Lower leg skin (tissue), 4 donors: ENCODE results near the gene CDRT4. TPM values are rescaled to one million over a fixed set of nuclear protein-coding genes. Genes with fewer than 3 reads are reported as not detected.
A peak's percentile ranks its signal among the peaks of the same experiment; 100 is the strongest.

Experiments
- DNase-seq, 2 donors: peaks; one replicate each; pipeline ENCODE4 v3.0.0-alpha.2; 2019; ENCODE audit warnings: low spot score in 2 of 2
- H3K4me3 ChIP-seq: fragments of 200-600 bp; sonication (generic); 2 replicates; pipeline ENCODE4 v1.5.1; 2017; ENCODE audit warnings: mild to moderate bottlenecking, low read depth; ENCODE audit not compliant: poor library complexity, severe bottlenecking
- POLR2A ChIP-seq, 2 donors: fragments of 450-650 bp; IDR thresholded peaks; one replicate each; pipeline ENCODE4 v1.6.1; 2016 to 2017; ENCODE audit warnings: antibody characterized with exemption in 2 of 2, mild to moderate bottlenecking in 1 of 2, moderate library complexity in 1 of 2
- WGBS, 2 donors: methylation state at CpG; one replicate each; pipeline ENCODE4 v1.1.5; 2018; 5-methylcytosine and 5-hydroxymethylcytosine counted together
- intact Hi-C: fragments of 100-400 bp; cut with DNase I; formaldehyde crosslinking; loops from one replicate; pipeline ENCODE4 v1.15.0; 2023; ENCODE audit warnings: low total_unique reads
- total RNA-seq, 4 donors: library from RNA; depleted of rRNA; stranded (reverse); fragments of >200 nt; gene quantifications; one replicate each; pipeline ENCODE4 v1.1.0, GENCODE V29; 2016
- TF ChIP-seq, protein P1 (sequence below), 3 donors: fragments of 450-650 bp; IDR thresholded peaks; one replicate each; pipeline ENCODE4 v1.5.1; 2016; ENCODE audit warnings: antibody characterized with exemption in 3 of 3, mild to moderate bottlenecking in 3 of 3, moderate library complexity in 2 of 3

The CDRT4 gene
- total RNA-seq, 4 donors from 2014 or later, result 0.52 to 4.0 (median 3.8) TPM; not detected in 1

DNA sequence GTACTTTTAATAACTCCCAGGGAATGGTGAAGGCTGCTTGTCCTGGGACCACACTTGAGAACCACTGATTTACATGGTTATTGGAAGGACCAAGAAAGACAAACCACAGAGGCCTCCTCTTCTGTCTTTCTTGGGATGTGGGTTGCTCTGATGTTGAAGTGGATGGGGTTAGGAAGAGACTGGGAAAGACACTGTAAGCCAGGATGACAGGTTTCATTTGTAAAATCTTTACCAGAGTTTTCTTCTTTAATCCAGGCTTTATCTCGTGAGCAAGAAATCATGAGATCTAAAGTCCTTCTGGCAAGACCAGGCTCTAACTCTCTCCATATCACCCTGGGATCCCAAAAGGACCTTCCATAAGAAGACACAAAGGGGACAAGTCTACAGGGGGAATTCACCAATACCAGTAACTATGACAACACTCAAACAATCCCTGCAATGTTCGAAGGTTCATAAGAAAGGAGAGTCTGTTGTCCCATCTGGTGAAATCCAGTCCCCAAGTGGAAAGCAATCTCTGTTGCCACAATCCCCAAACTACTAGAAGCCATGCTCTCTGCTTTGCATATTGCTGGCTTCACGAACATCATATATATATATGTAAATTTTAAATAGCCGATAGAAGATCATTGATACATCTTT, 44.8 kb upstream of the CDRT4 start:
- DNase-seq, result no peak

DNA sequence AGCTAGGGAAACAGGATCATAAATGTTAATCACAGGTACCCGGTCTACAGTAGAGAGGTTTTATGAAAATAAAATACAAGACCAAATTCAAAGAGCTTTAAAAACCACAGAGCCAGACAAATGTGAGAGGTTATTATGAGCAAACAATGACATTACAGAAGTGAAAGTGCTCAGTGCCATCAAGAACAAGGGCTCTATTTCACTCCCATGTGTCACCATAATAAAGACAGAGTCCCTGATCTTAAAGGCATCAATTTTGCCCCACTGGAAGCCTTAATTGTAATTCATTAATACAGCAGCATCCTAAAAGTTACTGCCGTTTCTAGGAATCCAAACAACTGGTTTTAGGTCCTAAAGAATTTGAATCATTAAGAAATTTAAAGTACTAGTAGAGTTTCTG, 43.7 kb upstream of the CDRT4 start:
- TF ChIP-seq, protein P1, sequence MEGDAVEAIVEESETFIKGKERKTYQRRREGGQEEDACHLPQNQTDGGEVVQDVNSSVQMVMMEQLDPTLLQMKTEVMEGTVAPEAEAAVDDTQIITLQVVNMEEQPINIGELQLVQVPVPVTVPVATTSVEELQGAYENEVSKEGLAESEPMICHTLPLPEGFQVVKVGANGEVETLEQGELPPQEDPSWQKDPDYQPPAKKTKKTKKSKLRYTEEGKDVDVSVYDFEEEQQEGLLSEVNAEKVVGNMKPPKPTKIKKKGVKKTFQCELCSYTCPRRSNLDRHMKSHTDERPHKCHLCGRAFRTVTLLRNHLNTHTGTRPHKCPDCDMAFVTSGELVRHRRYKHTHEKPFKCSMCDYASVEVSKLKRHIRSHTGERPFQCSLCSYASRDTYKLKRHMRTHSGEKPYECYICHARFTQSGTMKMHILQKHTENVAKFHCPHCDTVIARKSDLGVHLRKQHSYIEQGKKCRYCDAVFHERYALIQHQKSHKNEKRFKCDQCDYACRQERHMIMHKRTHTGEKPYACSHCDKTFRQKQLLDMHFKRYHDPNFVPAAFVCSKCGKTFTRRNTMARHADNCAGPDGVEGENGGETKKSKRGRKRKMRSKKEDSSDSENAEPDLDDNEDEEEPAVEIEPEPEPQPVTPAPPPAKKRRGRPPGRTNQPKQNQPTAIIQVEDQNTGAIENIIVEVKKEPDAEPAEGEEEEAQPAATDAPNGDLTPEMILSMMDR (IDR thresholded peaks at IDR 0.05), result no peak
- no peak for TF ChIP-seq POLR2A (IDR thresholded peaks at IDR 0.05)
- H3K4me3 ChIP-seq, result no peak overlapping the region
- intact Hi-C loops, result no loop called here
- no peak for DNase-seq
- WGBS, 2 donors, result 65 to 73% methylated on average over 2 of the region's 2 CpGs

More for the DNA sequence above, 44.8 kb upstream of the CDRT4 start:
- H3K4me3 ChIP-seq, result no peak overlapping the region
- WGBS, 2 donors, result 93 to 94% methylated on average over 4 of the region's 4 CpGs
- intact Hi-C loops, result no loop called here
- no peak for TF ChIP-seq POLR2A (IDR thresholded peaks at IDR 0.05)
- TF ChIP-seq, protein P1 (IDR thresholded peaks at IDR 0.05), result no peak

DNA sequence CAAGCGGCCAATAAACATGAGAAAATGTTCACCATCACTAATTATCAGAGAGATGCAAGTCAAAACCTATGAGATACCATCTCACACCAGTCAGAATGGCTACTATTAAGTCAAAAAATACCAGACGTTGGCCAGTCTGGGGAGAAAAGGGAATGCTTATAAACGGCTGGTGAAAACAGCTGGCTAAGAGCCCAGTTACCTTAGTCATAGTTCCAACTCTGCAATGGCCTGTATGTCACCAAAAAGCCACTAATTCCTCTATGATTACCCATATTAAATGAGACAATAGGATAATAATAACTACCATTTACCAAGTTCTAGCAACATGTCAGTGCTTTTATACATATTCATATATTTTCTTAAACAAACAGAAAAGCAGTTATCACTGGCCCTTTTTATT, 42.9 kb upstream of the CDRT4 start:
- intact Hi-C loops, result no loop called here
- H3K4me3 ChIP-seq, result no peak overlapping the region
- WGBS, 2 donors, result 46% methylated on average over 3 of the region's 3 CpGs
- no peak for TF ChIP-seq POLR2A (IDR thresholded peaks at IDR 0.05)
- TF ChIP-seq, protein P1 (IDR thresholded peaks at IDR 0.05), result no peak
- DNase-seq, result no peak

DNA sequence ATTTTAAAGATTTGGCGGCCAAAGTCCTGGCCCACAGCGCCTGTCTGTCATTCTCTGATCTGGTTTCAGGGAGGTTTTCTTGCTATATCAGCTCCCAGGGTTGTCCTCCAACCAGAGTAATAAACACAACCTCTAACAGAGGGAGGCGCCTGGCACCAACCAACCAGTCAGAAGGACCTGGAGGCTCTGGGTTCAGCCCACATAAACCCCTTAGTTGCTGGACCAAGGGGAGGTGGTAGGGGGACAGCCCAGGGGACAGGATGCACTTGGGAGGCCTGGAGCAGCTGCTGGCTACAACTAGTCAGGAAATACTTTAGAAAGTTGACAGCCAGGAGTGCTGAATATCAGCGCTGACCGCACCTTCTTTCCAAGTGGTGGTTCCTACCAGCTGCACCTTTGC, 41.7 kb upstream of the CDRT4 start:
- WGBS, 2 donors, result 85 to 91% methylated on average over 5 of the region's 5 CpGs
- TF ChIP-seq, protein P1 (IDR thresholded peaks at IDR 0.05), result no peak
- TF ChIP-seq POLR2A (IDR thresholded peaks at IDR 0.05), result no peak
- no peak overlapping the region for H3K4me3 ChIP-seq
- intact Hi-C loops, result loop anchor here (10.0 kb wide), 1 partner anchor 104 kb away; no protein-coding TSS in a partner anchor
- no peak for DNase-seq

DNA sequence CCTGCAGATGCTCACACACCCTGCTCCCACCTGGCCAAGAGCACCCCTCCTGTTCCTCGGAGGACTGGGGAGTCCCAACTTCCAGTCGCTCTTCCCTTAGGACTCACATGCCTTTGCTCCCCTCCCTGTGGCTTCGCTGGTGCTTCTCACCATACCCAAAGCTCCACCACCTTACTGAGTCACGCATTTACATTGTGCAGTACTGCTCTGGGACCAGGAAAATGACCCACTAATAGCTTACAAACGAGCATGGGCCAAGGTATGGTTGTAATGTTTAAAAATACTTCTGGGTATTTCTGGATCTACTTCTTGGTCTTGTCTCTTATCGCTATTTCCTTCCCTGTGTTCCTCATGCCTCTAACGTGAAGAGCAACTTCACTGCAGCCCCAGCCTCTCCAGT, 41.0 kb upstream of the CDRT4 start:
- 73 to 74% methylated on average over 7 of the region's 7 CpGs for WGBS, 2 donors
- no peak for TF ChIP-seq POLR2A (IDR thresholded peaks at IDR 0.05)
- TF ChIP-seq, protein P1 (IDR thresholded peaks at IDR 0.05), result no peak
- intact Hi-C loops, result loop anchor here (10.0 kb wide), 1 partner anchor 104 kb away; no protein-coding TSS in a partner anchor
- DNase-seq, result no peak
- no peak overlapping the region for H3K4me3 ChIP-seq

DNA sequence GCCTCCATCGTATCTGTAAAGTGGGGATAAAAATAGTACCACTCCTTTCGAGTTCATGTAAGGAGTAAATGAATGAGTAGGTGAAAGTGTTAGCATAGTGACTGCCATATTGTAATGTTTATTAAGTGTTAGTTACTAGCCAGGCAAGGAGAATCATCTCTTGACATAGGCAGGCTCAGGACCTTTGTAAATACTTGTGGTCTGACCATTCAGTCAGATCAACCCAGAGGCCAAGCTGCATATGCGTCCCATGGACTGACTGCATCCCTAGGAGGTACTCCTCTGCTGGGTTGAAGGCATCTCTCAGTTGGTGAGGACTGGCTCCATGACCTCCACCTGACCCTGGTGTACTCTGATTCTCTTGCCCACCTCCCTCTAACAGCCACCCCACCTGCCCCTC, 40.5 kb upstream of the CDRT4 start:
- TF ChIP-seq POLR2A (IDR thresholded peaks at IDR 0.05), result no peak
- TF ChIP-seq, protein P1 (IDR thresholded peaks at IDR 0.05), result no peak
- intact Hi-C loops, result loop anchor here (10.0 kb wide), 1 partner anchor 103 kb away; no protein-coding TSS in a partner anchor
- 91 to 97% methylated on average over 3 of the region's 3 CpGs for whole genome bisulfite sequencing, 2 donors
- no peak overlapping the region for H3K4me3 ChIP-seq
- peak in 1 of 2 donors; percentile 21 for DNase-seq
